ENCODE results near the gene MRPS15. TPM values are rescaled to one million over a fixed set of nuclear protein-coding genes. Genes with fewer than 3 reads are reported as not detected.

MRPS15 gene
- total RNA-seq, 1 experiment from 2014 or later, result 113 TPM

- peaks cover 3% of the 10 kb centered on the region; the same call in 1 of the 2 replicates for H3K4me1 ChIP-seq (ENCODE audit: control insufficient read depth, insufficient read depth, low read length)
- BruUV-seq (replicated peaks), result no TSS peak
- H3K4me3 ChIP-seq (ENCODE audit: low read depth in 2 of 2, low read length in 2 of 2), result no peak overlapping the region
- H3K27me3 ChIP-seq (ENCODE audit: control insufficient read depth, insufficient read depth, low read length), result no peaks in the 10 kb centered on the region
- in situ Hi-C loops (cut with HindIII; ENCODE audit: low pct_unique_long_range_greater_than_20kb, low sequenced_read_pairs) (no loop called here), intact Hi-C loops (cut with micrococcal nuclease; ENCODE audit: unreplicated experiment) (no loop called here)
- ATAC-seq (no peak), DNase-seq (ENCODE audit: low read depth, low spot score) (no peak)
- no peak overlapping the region for H3K27ac ChIP-seq (ENCODE audit: low read length)
- H3K36me3 ChIP-seq (ENCODE audit: control insufficient read depth, insufficient read depth, low read length), result peaks cover 9% of the 10 kb centered on the region
- CTCF ChIA-PET, result no interaction called here
- TF ChIP-seq SIN3A (IDR thresholded peaks at IDR 0.05; ENCODE audit: borderline replicate concordance, insufficient read depth, low read depth, low read length) (no peak), POLR2AphosphoS5 (IDR thresholded peaks at IDR 0.05; ENCODE audit: low read depth, low read length) (0 out of 2 replicates have a peak, but pooled peaks have one; percentile 50)
- POLR2A ChIA-PET, result no interaction called here
- H3K9me3 ChIP-seq (ENCODE audit: control insufficient read depth, insufficient read depth, low read depth, low read length), result no peaks in the 10 kb centered on the region
Measured at GRCh38 chr1:36453600-36454388, 10.4 kb downstream of the MRPS15 start.

GRCh38 chr1:36453051-36453450 lies 11.1 kb downstream of the MRPS15 start:
- Histone ChIP-seq H3K27ac (ENCODE audit: low read length) (no peak overlapping the region), H3K9me3 (ENCODE audit: control insufficient read depth, insufficient read depth, low read depth, low read length) (no peaks in the 10 kb centered on the region), H3K4me1 (ENCODE audit: control insufficient read depth, insufficient read depth, low read length) (peaks cover 3% of the 10 kb centered on the region; the same call in 1 of the 2 replicates), H3K4me3 (ENCODE audit: low read depth in 2 of 2, low read length in 2 of 2) (no peak overlapping the region), H3K36me3 (ENCODE audit: control insufficient read depth, insufficient read depth, low read length) (peaks cover 9% of the 10 kb centered on the region), H3K27me3 (ENCODE audit: control insufficient read depth, insufficient read depth, low read length) (no peaks in the 10 kb centered on the region)
- ChIA-PET POLR2A (no interaction called here), CTCF (no interaction called here)
- intact Hi-C loops (cut with micrococcal nuclease; ENCODE audit: unreplicated experiment) (no loop called here), in situ Hi-C loops (cut with HindIII; ENCODE audit: low pct_unique_long_range_greater_than_20kb, low sequenced_read_pairs) (no loop called here)
- BruUV-seq (replicated peaks), result no TSS peak
- TF ChIP-seq REST (IDR thresholded peaks at IDR 0.05; ENCODE audit: insufficient read depth in 1 of 2, low read depth in 2 of 2, low read length in 1 of 2) (no peak), TCF7L2 (IDR thresholded peaks at IDR 0.05; ENCODE audit: low read depth, low read length) (no peak), POLR2AphosphoS5 (IDR thresholded peaks at IDR 0.05; ENCODE audit: low read depth, low read length) (no peak), SIN3A (IDR thresholded peaks at IDR 0.05; ENCODE audit: borderline replicate concordance, insufficient read depth, low read depth, low read length) (no peak), CTCF (IDR thresholded peaks at IDR 0.05) (no peak)
- DNase-seq (ENCODE audit: low read depth, low spot score), result no peak
- ATAC-seq, result no peak

- H3K4me1 ChIP-seq (ENCODE audit: control insufficient read depth, insufficient read depth, low read length), result peaks cover 3% of the 10 kb centered on the region; the same call in 1 of the 2 replicates
- TSS peak; percentile 96 for BruUV-seq (replicated peaks)
- ATAC-seq, result no peak; the same call in 1 of the 2 replicates
- H3K9me3 ChIP-seq (ENCODE audit: control insufficient read depth, insufficient read depth, low read depth, low read length), result no peaks in the 10 kb centered on the region
- ChIA-PET CTCF (no interaction called here), POLR2A (interaction anchor here (0.6 to 0.7 kb wide), 3 partner anchors 52 to 1357 kb away, joined by 3 to 11 read pairs (median 9); partner anchors contain the start of genes C1orf122 and YRDC)
- no peaks in the 10 kb centered on the region; the same call in 1 of the 2 replicates for H3K36me3 ChIP-seq (ENCODE audit: control insufficient read depth, insufficient read depth, low read length)
- H3K27me3 ChIP-seq (ENCODE audit: control insufficient read depth, insufficient read depth, low read length), result no peaks in the 10 kb centered on the region
- DNase-seq (ENCODE audit: low read depth, low spot score), result no peak
- in situ Hi-C loops (cut with HindIII; ENCODE audit: low pct_unique_long_range_greater_than_20kb, low sequenced_read_pairs), result no loop called here
- peak overlapping the region; percentile 90 for H3K27ac ChIP-seq (ENCODE audit: low read length)
- peak overlapping the region; percentile 61 to 77 for H3K4me3 ChIP-seq (ENCODE audit: low read depth in 2 of 2, low read length in 2 of 2)
- intact Hi-C loops (cut with micrococcal nuclease; ENCODE audit: unreplicated experiment), result no loop called here
- TF ChIP-seq POLR2AphosphoS5 (IDR thresholded peaks at IDR 0.05; ENCODE audit: low read depth, low read length) (no peak), SIN3A (IDR thresholded peaks at IDR 0.05; ENCODE audit: borderline replicate concordance, insufficient read depth, low read depth, low read length) (no peak), TCF7L2 (IDR thresholded peaks at IDR 0.05; ENCODE audit: low read depth, low read length) (no peak; the same call in 1 of the 2 replicates), REST (IDR thresholded peaks at IDR 0.05; ENCODE audit: insufficient read depth in 1 of 2, low read depth in 2 of 2, low read length in 1 of 2) (no peak), CTCF (IDR thresholded peaks at IDR 0.05) (no peak)
Measured at GRCh38 chr1:36450919-36451305, 13.3 kb downstream of the MRPS15 start.
